Mesodermal cell (in vitro differentiated cells): ENCODE data around the gene USP24.

Source experiments
- H3K27ac ChIP-seq: 2 replicates; pipeline ENCODE4 v1.7.0; 2013; ENCODE audit warnings: mild to moderate bottlenecking, low read depth, low read length, moderate library complexity; ENCODE audit not compliant: severe bottlenecking
- H3K36me3 ChIP-seq: 2 replicates; pipeline ENCODE4 v1.7.1; 2013; ENCODE audit warnings: mild to moderate bottlenecking, low read length, moderate library complexity; ENCODE audit not compliant: control insufficient read depth, insufficient read depth
- H3K4me1 ChIP-seq: one replicate; pipeline ENCODE4 v1.7.1; 2013; ENCODE audit warnings: mild to moderate bottlenecking, low read length; ENCODE audit not compliant: insufficient read depth, control insufficient read depth, poor library complexity, severe bottlenecking
- H3K4me3 ChIP-seq: 2 replicates; pipeline ENCODE4 v1.7.0; 2013; ENCODE audit warnings: low read length, control low read depth, mild to moderate bottlenecking; ENCODE audit not compliant: insufficient read depth, poor library complexity, severe bottlenecking; ENCODE audit errors: extremely low read depth
- H3K9me3 ChIP-seq: 2 replicates; pipeline ENCODE4 v1.7.1; 2013; ENCODE audit warnings: mild to moderate bottlenecking, low read length, moderate library complexity; ENCODE audit not compliant: control insufficient read depth
- WGBS, 2 experiments: methylation state at CpG; one replicate each; pipeline ENCODE4 v1.1.5; 2013; ENCODE audit warnings: missing lambda C conversion rate in 2 of 2; ENCODE audit not compliant: insufficient coverage in 2 of 2; 5-methylcytosine and 5-hydroxymethylcytosine counted together

The USP24 gene

GRCh38 chr1:55179177-55179835 is 35.9 kb downstream of the USP24 start:
- Histone ChIP-seq H3K4me3 (no peak overlapping the region), H3K36me3 (peaks cover 8% of the 10 kb centered on the region), H3K27ac (no peak overlapping the region), H3K4me1 (no peaks in the 10 kb centered on the region), H3K9me3 (peaks cover 7% of the 10 kb centered on the region)
- WGBS, 2 experiments: 88 to 97% methylated on average over 3 of the region's 3 CpGs

- Histone ChIP-seq H3K27ac (no peak overlapping the region), H3K4me3 (no peak overlapping the region), H3K9me3 (no peaks in the 10 kb centered on the region), H3K36me3 (peaks cover 29% of the 10 kb centered on the region), H3K4me1 (no peaks in the 10 kb centered on the region)
- no CpG with 5 or more reads among the region's 3 CpGs for WGBS, 2 experiments
Measured at GRCh38 chr1:55172687-55173086, 42.5 kb downstream of the USP24 start.

GRCh38 chr1:55172272-55172671 is 42.9 kb downstream of the USP24 start:
- no peak overlapping the region for H3K4me3 ChIP-seq
- no peaks in the 10 kb centered on the region for H3K4me1 ChIP-seq
- 100% methylated on average over 1 of the region's 2 CpGs for WGBS, 2 experiments
- H3K9me3 ChIP-seq: no peaks in the 10 kb centered on the region
- peaks cover 30% of the 10 kb centered on the region for H3K36me3 ChIP-seq
- no peak overlapping the region for H3K27ac ChIP-seq

- H3K27ac ChIP-seq: no peak overlapping the region
- H3K36me3 ChIP-seq: peaks cover 33% of the 10 kb centered on the region
- H3K4me3 ChIP-seq: no peak overlapping the region
- no peaks in the 10 kb centered on the region for H3K4me1 ChIP-seq
- WGBS, 2 experiments: 100% methylated on average over 2 to 3 of the region's 3 CpGs
- no peaks in the 10 kb centered on the region for H3K9me3 ChIP-seq
Measured at GRCh38 chr1:55171694-55172093, 43.5 kb downstream of the USP24 start.

GRCh38 chr1:55170426-55170825 is 44.7 kb downstream of the USP24 start:
- no peaks in the 10 kb centered on the region for H3K4me1 ChIP-seq
- WGBS, 2 experiments: no CpG with 5 or more reads among the region's 1 CpG
- H3K27ac ChIP-seq: no peak overlapping the region
- peaks cover 36% of the 10 kb centered on the region for H3K36me3 ChIP-seq
- H3K4me3 ChIP-seq: no peak overlapping the region
- H3K9me3 ChIP-seq: no peaks in the 10 kb centered on the region

- no peak overlapping the region for H3K27ac ChIP-seq
- peaks cover 42% of the 10 kb centered on the region for H3K36me3 ChIP-seq
- H3K4me3 ChIP-seq: no peak overlapping the region
- WGBS, 2 experiments: no CpG with 5 or more reads among the region's 1 CpG
- H3K9me3 ChIP-seq: no peaks in the 10 kb centered on the region
- H3K4me1 ChIP-seq: no peaks in the 10 kb centered on the region
Measured at GRCh38 chr1:55169126-55169525, 46.0 kb downstream of the USP24 start.

GRCh38 chr1:55168353-55168752 is 46.8 kb downstream of the USP24 start:
- Histone ChIP-seq H3K9me3 (no peaks in the 10 kb centered on the region), H3K27ac (no peak overlapping the region), H3K36me3 (peaks cover 48% of the 10 kb centered on the region), H3K4me1 (no peaks in the 10 kb centered on the region), H3K4me3 (no peak overlapping the region)
- WGBS, 2 experiments: 58 to 71% methylated on average over 3 to 4 of the region's 4 CpGs

- H3K27ac ChIP-seq: no peak overlapping the region
- peaks cover 53% of the 10 kb centered on the region for H3K36me3 ChIP-seq
- no peak overlapping the region for H3K4me3 ChIP-seq
- H3K4me1 ChIP-seq: no peaks in the 10 kb centered on the region
- WGBS, 2 experiments: 93 to 95% methylated on average over 5 of the region's 6 CpGs
- H3K9me3 ChIP-seq: no peaks in the 10 kb centered on the region
Measured at GRCh38 chr1:55167224-55167871, 47.8 kb downstream of the USP24 start.

GRCh38 chr1:55164906-55165305 is 50.3 kb downstream of the USP24 start:
- H3K27ac ChIP-seq: peak overlapping the region; percentile 1
- H3K36me3 ChIP-seq: peaks cover 45% of the 10 kb centered on the region
- H3K4me3 ChIP-seq: no peak overlapping the region
- WGBS, 2 experiments: no CpG with 5 or more reads among the region's 2 CpGs
- no peaks in the 10 kb centered on the region for H3K4me1 ChIP-seq
- H3K9me3 ChIP-seq: no peaks in the 10 kb centered on the region

- H3K27ac ChIP-seq: no peak overlapping the region
- no peaks in the 10 kb centered on the region for H3K4me1 ChIP-seq
- H3K36me3 ChIP-seq: peaks cover 60% of the 10 kb centered on the region
- WGBS, 2 experiments: no CpG with 5 or more reads among the region's 2 CpGs
- no peaks in the 10 kb centered on the region for H3K9me3 ChIP-seq
- no peak overlapping the region for H3K4me3 ChIP-seq
Measured at GRCh38 chr1:55159571-55159970, 55.6 kb downstream of the USP24 start.

- 92 to 100% methylated on average over 2 of the region's 3 CpGs for whole genome bisulfite sequencing, 2 experiments
- Histone ChIP-seq H3K27ac (no peak overlapping the region), H3K4me3 (no peak overlapping the region), H3K4me1 (no peaks in the 10 kb centered on the region), H3K9me3 (no peaks in the 10 kb centered on the region), H3K36me3 (peaks cover 60% of the 10 kb centered on the region)
Measured at GRCh38 chr1:55156608-55157007, 58.6 kb downstream of the USP24 start.
